Neural progenitor cell (in vitro differentiated cells): ENCODE results near the gene CTIF.

ENCODE experiments used
- CTCF ChIP-seq: fragments of 200-600 bp; sonication (generic); IDR thresholded peaks from 2 replicates; pipeline ENCODE4 v1.5.1; 2017; ENCODE audit warnings: antibody characterized with exemption, mild to moderate bottlenecking
- EZH2phosphoT487 ChIP-seq: fragments of 200-600 bp; sonication (generic); IDR thresholded peaks from 2 replicates; pipeline ENCODE4 v1.6.1; 2017; ENCODE audit warnings: antibody characterized with exemption

GRCh38 chr18:48611785-48612480 is 73.1 kb downstream of the CTIF start:
- no peak for TF ChIP-seq CTCF
- TF ChIP-seq EZH2phosphoT487, result no peak
